GM12878 (cell line): ENCODE results near the gene ZSCAN32. TPM values are rescaled to one million over a fixed set of nuclear protein-coding genes. Genes with fewer than 3 reads are reported as not detected.

ENCODE experiments used
- ATAC-seq: fragments of 200-7000 bp; cut with Tn5 transposase; 3 replicates; pipeline ENCODE4 v1.9.1; 2020; ENCODE audit warnings: mild to moderate bottlenecking, moderate library complexity
- BruUV-seq: library from RNA; stranded (reverse); fragments of 400-500 nt; replicated peaks from 2 replicates; lab custom pipeline; 2021; lab: Mats Ljungman, UMichigan
- CTCF ChIA-PET: fragments of 300-600 bp; sonication (Branson Sonifier 250); formaldehyde crosslinking; extraction: SDS; loops from one replicate; lab custom pipeline; 2021; ENCODE audit warnings: inconsistent platforms; lab: Yijun Ruan, JAX
- POLR2A ChIA-PET: fragments of 350-600 bp; formaldehyde crosslinking; extraction: SDS; loops from one replicate; lab custom pipeline; 2021; ENCODE audit warnings: inconsistent platforms; lab: Charles Lee
- RAD21 ChIA-PET: fragments of 300-600 bp; sonication (Branson Sonifier 250); formaldehyde crosslinking; loops from one replicate; lab custom pipeline; 2023; ENCODE audit warnings: antibody characterized with exemption; ENCODE audit not compliant: unreplicated experiment; lab: Charles Lee
- SMC1A ChIA-PET: fragments of 300-600 bp; sonication (Branson Sonifier 250); formaldehyde crosslinking; loops from one replicate; lab custom pipeline; 2023; ENCODE audit not compliant: unreplicated experiment, uncharacterized antibody; lab: Charles Lee
- DNase-seq: peaks from one replicate; pipeline ENCODE4 v3.0.0-alpha.2; 2011; ENCODE audit warnings: low read depth, low spot score
- FAIRE-seq: peaks from 3 replicates; lab custom pipeline; 2011; peaks lifted over from hg19 to GRCh38; lab: Jason Lieb, UNC
- H2AFZ ChIP-seq: 2 replicates; pipeline ENCODE4 v1.6.0; 2011; ENCODE audit warnings: low read depth, low read length, control low read depth; ENCODE audit not compliant: control insufficient read depth
- H3K27ac ChIP-seq: 2 replicates; pipeline ENCODE4 v1.5.1; 2011; ENCODE audit warnings: control low read depth; ENCODE audit not compliant: control insufficient read depth, insufficient read depth
- H3K27me3 ChIP-seq, 2 experiments: replicated peaks in 1 of 2; 2 replicates each; pipeline versions ENCODE4 v1.6.0 to v1.6.1; 2011; ENCODE audit warnings: low read length in 1 of 2; ENCODE audit not compliant: control insufficient read depth in 2 of 2, insufficient read depth in 2 of 2
- H3K36me3 ChIP-seq, 2 experiments: 2 replicates each; pipeline ENCODE4 v1.5.1; 2011; ENCODE audit warnings: low read length in 1 of 2; ENCODE audit not compliant: control insufficient read depth in 2 of 2, insufficient read depth in 2 of 2
- H3K4me1 ChIP-seq: 2 replicates; pipeline ENCODE4 v1.6.1; 2011; ENCODE audit warnings: mild to moderate bottlenecking, low read length, moderate library complexity, mixed read lengths; ENCODE audit not compliant: control insufficient read depth, insufficient read depth
- H3K4me2 ChIP-seq: 2 replicates; pipeline ENCODE4 v1.6.0; 2011; ENCODE audit warnings: control low read depth; ENCODE audit not compliant: control insufficient read depth, insufficient read depth
- H3K4me3 ChIP-seq: fragments of 200-600 bp; sonication (generic); 2 replicates; pipeline ENCODE4 v1.5.1; 2016
- H3K79me2 ChIP-seq: 2 replicates; pipeline ENCODE4 v1.6.0; 2011; ENCODE audit warnings: low read length; ENCODE audit not compliant: control insufficient read depth, insufficient read depth
- H3K9ac ChIP-seq: 2 replicates; pipeline ENCODE4 v1.8.0; 2011; ENCODE audit warnings: low read length, control low read depth, mixed read lengths; ENCODE audit not compliant: control insufficient read depth, insufficient read depth
- H3K9me3 ChIP-seq: replicated peaks from 3 replicates; pipeline ENCODE4 v1.5.1; 2011; ENCODE audit warnings: mild to moderate bottlenecking, low read length; ENCODE audit not compliant: control insufficient read depth, insufficient read depth
- H4K20me1 ChIP-seq: 2 replicates; pipeline ENCODE4 v1.6.0; 2011; ENCODE audit not compliant: control insufficient read depth, insufficient read depth
- ATF7 ChIP-seq: fragments of 450-650 bp; IDR thresholded peaks from 2 replicates; pipeline ENCODE4 v1.6.1; 2016; ENCODE audit warnings: low read depth, mild to moderate bottlenecking
- DPF2 ChIP-seq: fragments of 450-650 bp; IDR thresholded peaks from 2 replicates; pipeline ENCODE4 v1.6.1; 2017; ENCODE audit warnings: mild to moderate bottlenecking
- EZH2 ChIP-seq: IDR thresholded peaks from 2 replicates; pipeline ENCODE4 v1.6.1; 2012; ENCODE audit warnings: low read depth, mild to moderate bottlenecking, control low read depth, inconsistent platforms, low read length, borderline replicate concordance; ENCODE audit not compliant: control insufficient read depth
- FOS ChIP-seq: IDR thresholded peaks from 3 replicates; pipeline ENCODE4 v1.6.1; 2011; ENCODE audit warnings: borderline replicate concordance; ENCODE audit not compliant: insufficient read length; ENCODE audit errors: extremely low read depth
- KLF5 ChIP-seq: fragments of 450-650 bp; IDR thresholded peaks from 2 replicates; pipeline ENCODE4 v1.6.1; 2014; ENCODE audit warnings: mild to moderate bottlenecking; ENCODE audit not compliant: partially characterized antibody
- MEF2A ChIP-seq: IDR thresholded peaks from 2 replicates; pipeline ENCODE4 v1.6.1; 2011; ENCODE audit warnings: low read depth, mild to moderate bottlenecking, low read length, moderate library complexity; ENCODE audit not compliant: insufficient read depth
- MEF2B ChIP-seq: fragments of 450-650 bp; IDR thresholded peaks from 2 replicates; pipeline ENCODE4 v1.6.1; 2018; ENCODE audit warnings: mild to moderate bottlenecking, moderate library complexity; ENCODE audit not compliant: partially characterized antibody, poor library complexity, severe bottlenecking
- PAX5 ChIP-seq: IDR thresholded peaks from 2 replicates; pipeline ENCODE4 v1.6.1; 2011; ENCODE audit warnings: low read depth, low read length, borderline replicate concordance
- SMARCA5 ChIP-seq: fragments of 450-650 bp; IDR thresholded peaks from 2 replicates; pipeline ENCODE4 v1.6.1; 2017; ENCODE audit warnings: mild to moderate bottlenecking
- ZNF217 ChIP-seq: fragments of 450-650 bp; IDR thresholded peaks from 2 replicates; pipeline ENCODE4 v1.6.1; 2017; ENCODE audit warnings: antibody characterized with exemption, mild to moderate bottlenecking
- WGBS: methylation state at CpG from one replicate; pipeline ENCODE4 v1.1.6; 2016; ENCODE audit warnings: low lambda C conversion rate; ENCODE audit not compliant: insufficient replicate concordance, insufficient coverage; ENCODE audit errors: missing lambda C conversion rate; 5-methylcytosine and 5-hydroxymethylcytosine counted together
- in situ Hi-C: fragments of 300-500 bp; cut with MboI; formaldehyde crosslinking; loops from 9 replicates; pipeline ENCODE4 v1.14.3; 2018; ENCODE audit warnings: mixed read lengths
- intact Hi-C: fragments of 100-400 bp; cut with micrococcal nuclease; formaldehyde crosslinking; loops from one replicate; pipeline ENCODE4 v1.14.2; 2022; ENCODE audit not compliant: unreplicated experiment
- polyA plus RNA-seq, 11 experiments: library from polyadenylated mRNA; depleted of rRNA in 4 of 11; unstranded in 6 of 11; stranded (reverse) in 5 of 11; fragments of >200 nt; fragmentation: Nextera tagmentation in 4 of 11; fragmentation: Illumina TruSeq in 1 of 11; extraction: Ambion mirVana in 4 of 11; extraction: Trizol in 1 of 11; gene quantifications; 1 replicate in 1 of 11; 2 replicates in 10 of 11; pipeline versions ENCODE4 v1.2.1 to v1.2.3, GENCODE V29; 2011 to 2016; ENCODE audit warnings: inconsistent platforms in 2 of 11, missing spikeins in 2 of 11, low read depth in 1 of 11
- total RNA-seq, 4 experiments: library from RNA; depleted of rRNA in 3 of 4; stranded (reverse); fragments of >200 nt in 3 of 4; fragmentation: Illumina TruSeq in 1 of 4; extraction: Trizol in 1 of 4; gene quantifications; 2 replicates each; pipeline versions ENCODE4 v1.2.1 to v1.2.3, GENCODE V29; 2013 to 2021

Gene ZSCAN32
- total and polyA plus RNA-seq, 10 of the 15 experiments (the other 5 are each of a cell fraction or from before 2014, with no cell fraction given): 9.6 to 23.8 (median 15.5) TPM

DNA sequence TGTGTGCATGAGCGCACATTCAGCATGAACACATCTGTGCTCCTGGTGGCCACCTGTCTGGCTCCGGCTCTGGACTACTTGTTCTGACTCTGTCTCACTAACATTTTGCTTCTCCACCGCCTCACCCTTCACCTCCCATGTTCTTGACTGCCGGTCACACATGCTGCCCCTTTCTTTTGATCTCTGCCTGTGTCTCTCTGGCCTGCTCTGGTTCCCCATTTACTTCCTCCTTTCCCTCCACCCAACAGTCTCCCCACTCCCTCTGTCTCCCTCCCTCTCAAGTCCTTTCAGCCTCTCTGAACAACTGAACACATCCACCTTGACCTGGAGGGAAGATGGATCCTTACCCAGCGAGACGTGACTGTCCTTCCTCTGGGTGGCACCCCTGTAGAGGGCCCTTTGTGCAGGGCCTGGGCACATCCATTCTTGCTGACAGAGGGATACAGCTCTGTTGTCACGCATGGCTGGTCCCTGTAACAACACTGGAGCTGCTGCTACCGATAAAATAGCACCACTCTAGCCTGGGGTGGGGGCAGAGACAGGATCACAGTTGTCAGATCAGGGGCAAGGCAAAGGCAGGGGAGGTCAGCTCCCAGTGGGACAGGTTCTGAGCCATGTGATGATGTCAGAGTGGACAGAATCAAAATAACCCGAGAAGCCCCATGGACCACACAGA, 11.0 kb downstream of the ZSCAN32 start:
- intact Hi-C loops: no loop called here
- no peak for FAIRE-seq
- ChIA-PET POLR2A (interaction anchor here (1.2 kb wide), 1 partner anchor 12 kb away, joined by 3 read pairs; the partner anchor contains the start of gene ZNF174), RAD21 (no interaction called here), SMC1A (no interaction called here), CTCF (no interaction called here)
- peaks cover 31% of the 10 kb centered on the region; the same call in 2 of the 3 replicates for H3K9me3 ChIP-seq
- H3K27me3 ChIP-seq: no peaks in the 10 kb centered on the region
- TF ChIP-seq PAX5: peak; percentile 84; the same call in 1 of the 2 replicates
- TF ChIP-seq MEF2A: no peak
- peaks cover 8 to 15% of the 10 kb centered on the region in 2 experiments for H3K36me3 ChIP-seq
- no peak overlapping the region for H3K4me2 ChIP-seq
- BruUV-seq: no TSS peak
- no peak overlapping the region for H3K27ac ChIP-seq
- no peak overlapping the region for H3K9ac ChIP-seq
- no peak for DNase-seq
- no peaks in the 10 kb centered on the region for H4K20me1 ChIP-seq
- H3K4me1 ChIP-seq: no peaks in the 10 kb centered on the region
- H3K4me3 ChIP-seq: no peak overlapping the region
- no peaks in the 10 kb centered on the region for H3K79me2 ChIP-seq
- ATAC-seq: no peak
- WGBS: 79% methylated on average over 9 of the region's 9 CpGs
- H2AFZ ChIP-seq: no peak overlapping the region
- in situ Hi-C loops: no loop called here

DNA sequence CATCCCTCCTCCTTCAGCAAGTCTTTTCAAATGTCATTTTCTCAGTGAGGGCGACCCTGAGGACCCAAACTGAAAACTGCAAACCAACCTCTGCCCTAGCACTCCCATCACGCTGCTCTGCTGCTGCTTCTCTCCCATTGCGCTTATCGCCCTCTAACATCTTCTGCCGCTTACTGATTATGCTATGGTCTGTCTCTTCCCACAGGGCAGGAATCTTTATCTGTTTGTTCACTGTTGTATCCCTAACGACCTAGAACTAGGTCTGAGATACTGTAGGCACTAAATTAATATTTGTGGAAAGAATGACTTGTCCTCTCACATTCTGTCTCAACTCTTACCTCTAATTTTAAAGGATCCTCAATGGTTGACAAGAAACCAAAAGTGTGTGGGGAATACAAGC, 12.5 kb downstream of the ZSCAN32 start:
- H3K36me3 ChIP-seq: peaks cover 16 to 23% of the 10 kb centered on the region in 2 experiments
- DNase-seq: no peak
- no peaks in the 10 kb centered on the region for H4K20me1 ChIP-seq
- ChIA-PET RAD21 (no interaction called here), POLR2A (no interaction called here)
- BruUV-seq: no TSS peak
- H3K79me2 ChIP-seq: no peaks in the 10 kb centered on the region
- H3K4me1 ChIP-seq: no peaks in the 10 kb centered on the region
- H3K27ac ChIP-seq: no peak overlapping the region
- no peak overlapping the region for H3K9ac ChIP-seq
- TF ChIP-seq DPF2: no peak
- no peak for TF ChIP-seq FOS
- no peak for TF ChIP-seq EZH2
- TF ChIP-seq MEF2B: no peak
- TF ChIP-seq ATF7: no peak
- no peak for TF ChIP-seq ZNF217
- TF ChIP-seq KLF5: no peak
- no peak for TF ChIP-seq SMARCA5
- TF ChIP-seq, all 136 proteins: peak for 0
- 88% methylated on average over 6 of the region's 6 CpGs for WGBS
- Histone ChIP-seq H3K4me3 (no peak overlapping the region), H3K9me3 (peaks cover 36% of the 10 kb centered on the region), H3K4me2 (no peak overlapping the region), H2AFZ (no peak overlapping the region), H3K27me3 (no peaks in the 10 kb centered on the region)
- ATAC-seq: no peak
- CTCF ChIA-PET: interaction anchor here (0.7 kb wide), 1 partner anchor 713 kb away, joined by 3 read pairs; no protein-coding TSS in a partner anchor
- in situ Hi-C loops: no loop called here
- FAIRE-seq: no peak
- SMC1A ChIA-PET: no interaction called here
- intact Hi-C loops: no loop called here
